Breast epithelium (tissue), 4 donors: ENCODE measurements around the gene PEX5L. TPM values are rescaled to one million over a fixed set of nuclear protein-coding genes. Genes with fewer than 3 reads are reported as not detected.
A peak's percentile ranks its signal among the peaks of the same experiment; 100 is the strongest.

ENCODE experiments used
- DNase-seq, 2 donors: peaks; one replicate each; pipeline ENCODE4 v3.0.0-alpha.2; 2019; ENCODE audit warnings: low spot score in 2 of 2
- H3K27ac ChIP-seq, 2 donors: fragments of 200-600 bp; sonication (generic) in 1 of 2; one replicate each; pipeline ENCODE4 v1.5.1; 2016 to 2019; ENCODE audit warnings: mild to moderate bottlenecking in 1 of 2
- H3K27me3 ChIP-seq, 2 donors: fragments of 200-600 bp; sonication (generic) in 1 of 2; one replicate each; pipeline versions ENCODE4 v1.5.1 to v1.6.0; 2017 to 2019; ENCODE audit warnings: control low read depth in 1 of 2, mild to moderate bottlenecking in 1 of 2
- H3K36me3 ChIP-seq: fragments of 200-600 bp; one replicate; pipeline ENCODE4 v1.5.1; 2019
- H3K4me1 ChIP-seq, 2 donors: fragments of 200-600 bp; sonication (generic); one replicate each; pipeline ENCODE4 v1.5.1; 2016 to 2019; ENCODE audit warnings: control low read depth in 1 of 2
- H3K4me3 ChIP-seq, 3 donors: fragments of 200-600 bp; sonication (generic); 1 replicate in 2 of 3; 2 replicates in 1 of 3; pipeline ENCODE4 v1.5.1; 2016 to 2019; ENCODE audit warnings: mild to moderate bottlenecking in 3 of 3, moderate library complexity in 2 of 3
- H3K9me3 ChIP-seq, 2 donors: fragments of 200-600 bp; sonication (generic) in 1 of 2; one replicate each; pipeline ENCODE4 v1.5.1; 2016 to 2019; ENCODE audit warnings: control low read depth in 1 of 2
- POLR2A ChIP-seq: fragments of 450-650 bp; IDR thresholded peaks from one replicate; pipeline ENCODE4 v1.6.1; 2016; ENCODE audit warnings: antibody characterized with exemption, mild to moderate bottlenecking, moderate library complexity
- POLR2AphosphoS5 ChIP-seq, 3 donors: sonication (generic); formaldehyde crosslinking; IDR thresholded peaks; one replicate each; pipeline ENCODE4 v1.6.1; 2017; ENCODE audit warnings: antibody characterized with exemption in 3 of 3
- intact Hi-C: fragments of 100-400 bp; cut with DNase I; formaldehyde crosslinking; loops from one replicate; pipeline ENCODE4 v1.15.1; 2023; ENCODE audit warnings: low total_unique reads
- total RNA-seq, 3 donors: library from RNA; depleted of rRNA; stranded (reverse); fragments of >200 nt; gene quantifications; one replicate each; pipeline ENCODE4 v1.1.0, GENCODE V29; 2016
- TF ChIP-seq, protein P1 (sequence below), 3 donors: fragments of 450-650 bp; IDR thresholded peaks; one replicate each; pipeline ENCODE4 v1.5.1; 2016 to 2017; ENCODE audit warnings: antibody characterized with exemption in 3 of 3, mild to moderate bottlenecking in 3 of 3, moderate library complexity in 3 of 3

PEX5L gene
- total RNA-seq, 3 donors from 2014 or later = 0.48 to 3.3 (median 1.6) TPM

DNA sequence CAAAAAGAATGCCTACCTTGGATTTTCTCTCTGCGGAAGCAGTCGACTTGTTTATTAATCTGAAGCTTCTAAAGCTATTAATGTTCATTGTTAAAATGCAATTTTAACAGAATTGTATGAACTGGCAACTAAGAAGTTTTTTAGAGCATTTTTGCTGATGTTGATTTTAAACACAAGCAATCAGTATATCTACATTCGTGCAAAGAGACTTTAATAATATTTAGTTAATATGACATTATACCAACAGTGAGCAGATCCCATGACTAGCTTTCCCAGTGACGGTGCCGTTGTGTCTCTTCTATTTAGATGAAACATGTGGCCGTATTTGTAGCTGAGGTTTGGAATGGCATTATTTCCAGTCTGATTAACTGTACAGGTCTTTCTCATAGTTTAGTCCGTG lies 88.0 kb downstream of the PEX5L start:
- H3K27me3 ChIP-seq = no peaks in the 10 kb centered on the region
- DNase-seq = no peak
- TF ChIP-seq POLR2AphosphoS5 (IDR thresholded peaks at IDR 0.05) = no peak
- TF ChIP-seq, protein P1, sequence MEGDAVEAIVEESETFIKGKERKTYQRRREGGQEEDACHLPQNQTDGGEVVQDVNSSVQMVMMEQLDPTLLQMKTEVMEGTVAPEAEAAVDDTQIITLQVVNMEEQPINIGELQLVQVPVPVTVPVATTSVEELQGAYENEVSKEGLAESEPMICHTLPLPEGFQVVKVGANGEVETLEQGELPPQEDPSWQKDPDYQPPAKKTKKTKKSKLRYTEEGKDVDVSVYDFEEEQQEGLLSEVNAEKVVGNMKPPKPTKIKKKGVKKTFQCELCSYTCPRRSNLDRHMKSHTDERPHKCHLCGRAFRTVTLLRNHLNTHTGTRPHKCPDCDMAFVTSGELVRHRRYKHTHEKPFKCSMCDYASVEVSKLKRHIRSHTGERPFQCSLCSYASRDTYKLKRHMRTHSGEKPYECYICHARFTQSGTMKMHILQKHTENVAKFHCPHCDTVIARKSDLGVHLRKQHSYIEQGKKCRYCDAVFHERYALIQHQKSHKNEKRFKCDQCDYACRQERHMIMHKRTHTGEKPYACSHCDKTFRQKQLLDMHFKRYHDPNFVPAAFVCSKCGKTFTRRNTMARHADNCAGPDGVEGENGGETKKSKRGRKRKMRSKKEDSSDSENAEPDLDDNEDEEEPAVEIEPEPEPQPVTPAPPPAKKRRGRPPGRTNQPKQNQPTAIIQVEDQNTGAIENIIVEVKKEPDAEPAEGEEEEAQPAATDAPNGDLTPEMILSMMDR (IDR thresholded peaks at IDR 0.05) = no peak
- TF ChIP-seq POLR2A = no peak
- H3K9me3 ChIP-seq = no peaks in the 10 kb centered on the region
- no peak overlapping the region for H3K4me3 ChIP-seq
- no peaks in the 10 kb centered on the region for H3K36me3 ChIP-seq
- no peaks in the 10 kb centered on the region for H3K4me1 ChIP-seq
- intact Hi-C loops = no loop called here
- no peak overlapping the region for H3K27ac ChIP-seq

DNA sequence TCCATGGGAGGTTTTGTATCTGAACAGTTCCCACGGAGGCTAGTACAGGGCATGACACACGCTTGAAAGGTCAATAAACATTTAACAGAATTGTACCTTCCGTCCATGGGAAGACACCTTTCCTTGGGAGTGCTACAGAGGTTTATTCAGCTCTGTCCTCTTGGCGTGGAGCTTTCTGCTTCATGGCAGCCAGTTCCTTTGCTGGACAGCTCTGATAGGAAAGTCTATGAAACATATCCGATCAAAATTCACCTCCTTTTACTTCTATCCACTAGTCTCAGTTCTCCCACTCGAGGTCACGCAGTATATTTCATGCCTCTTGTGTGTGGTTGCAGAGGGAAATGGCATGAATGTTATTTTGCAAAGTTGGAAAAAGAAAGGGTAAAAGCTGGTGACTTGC lies 91.2 kb downstream of the PEX5L start:
- Histone ChIP-seq H3K9me3 (no peaks in the 10 kb centered on the region), H3K27me3 (no peaks in the 10 kb centered on the region), H3K36me3 (no peaks in the 10 kb centered on the region), H3K4me3 (no peak overlapping the region), H3K27ac (no peak overlapping the region), H3K4me1 (no peaks in the 10 kb centered on the region)
- intact Hi-C loops = no loop called here
- no peak for TF ChIP-seq POLR2A
- TF ChIP-seq POLR2AphosphoS5 (IDR thresholded peaks at IDR 0.05) = no peak
- TF ChIP-seq, protein P1 (IDR thresholded peaks at IDR 0.05) = no peak
- DNase-seq = no peak

DNA sequence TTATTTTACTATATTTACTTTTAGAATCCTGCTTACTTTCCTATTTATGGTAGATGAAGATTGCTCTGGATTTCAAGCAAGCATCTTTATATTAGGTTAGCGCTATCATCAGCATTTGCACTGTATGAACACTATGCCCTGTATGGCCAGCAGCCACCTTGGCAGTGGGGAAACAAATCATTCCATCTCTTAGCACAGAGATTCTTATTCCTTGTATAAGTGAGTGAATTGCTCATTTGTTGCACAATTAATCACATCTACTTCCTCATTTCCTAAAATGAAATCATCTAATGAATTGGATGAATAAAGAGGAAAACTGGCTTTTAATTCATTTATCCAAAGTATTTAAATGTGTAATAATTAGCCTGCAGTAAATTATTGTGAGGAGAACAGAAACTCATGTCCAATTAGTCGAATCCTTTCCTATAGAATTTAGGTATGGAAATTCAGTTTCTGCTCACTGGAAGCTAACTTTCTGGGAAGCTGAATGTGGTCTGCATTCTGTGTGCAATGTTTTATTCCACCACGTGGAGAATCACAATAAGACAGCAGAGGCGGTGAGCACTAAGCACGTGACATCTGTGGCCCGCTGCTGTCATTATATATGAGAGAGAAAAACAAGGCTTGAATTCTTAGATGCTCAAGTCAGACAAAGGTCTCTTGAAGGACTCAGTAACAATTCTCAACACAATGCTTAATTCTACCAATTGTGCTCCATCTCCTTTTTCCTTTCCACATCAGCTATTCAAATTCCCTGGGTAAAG lies 93.4 kb downstream of the PEX5L start:
- H3K27ac ChIP-seq = no peak overlapping the region
- TF ChIP-seq, protein P1 (IDR thresholded peaks at IDR 0.05) = no peak
- no peak for TF ChIP-seq POLR2A
- TF ChIP-seq POLR2AphosphoS5 (IDR thresholded peaks at IDR 0.05) = no peak
- DNase-seq = no peak
- H3K4me1 ChIP-seq = no peaks in the 10 kb centered on the region
- intact Hi-C loops = no loop called here
- H3K4me3 ChIP-seq = no peak overlapping the region
- no peaks in the 10 kb centered on the region for H3K36me3 ChIP-seq
- H3K9me3 ChIP-seq = no peaks in the 10 kb centered on the region
- no peaks in the 10 kb centered on the region for H3K27me3 ChIP-seq

DNA sequence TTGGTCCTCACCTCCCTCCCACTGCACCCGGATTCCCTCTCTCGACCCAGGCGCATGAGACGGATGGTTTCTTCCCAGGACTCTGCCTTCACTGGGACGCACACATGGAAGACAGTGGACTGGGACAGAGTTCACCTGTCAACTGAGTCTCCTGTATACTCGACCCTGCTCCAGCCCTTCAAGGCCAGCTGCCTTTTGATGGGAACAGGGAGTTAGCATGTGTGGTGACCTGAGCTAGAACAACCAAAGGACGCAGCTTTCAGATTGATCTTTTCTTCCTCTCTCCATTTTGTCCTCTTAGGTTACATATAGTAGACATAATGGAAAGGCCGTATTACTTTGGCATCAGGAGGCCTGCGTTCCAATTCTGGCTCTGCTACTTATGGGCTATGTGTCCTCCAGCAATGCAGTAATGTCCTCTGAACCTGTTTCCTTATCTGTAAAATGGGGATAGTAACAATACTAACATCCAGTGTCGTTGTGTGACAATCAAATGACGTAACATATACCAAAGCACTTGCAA lies 94.1 kb downstream of the PEX5L start:
- no peaks in the 10 kb centered on the region for H3K4me1 ChIP-seq
- H3K9me3 ChIP-seq = no peaks in the 10 kb centered on the region
- TF ChIP-seq POLR2AphosphoS5 (IDR thresholded peaks at IDR 0.05) = no peak
- TF ChIP-seq, protein P1 (IDR thresholded peaks at IDR 0.05) = no peak
- TF ChIP-seq POLR2A = no peak
- intact Hi-C loops = no loop called here
- H3K36me3 ChIP-seq = no peaks in the 10 kb centered on the region
- H3K27me3 ChIP-seq = no peaks in the 10 kb centered on the region
- H3K4me3 ChIP-seq = peak overlapping the region; percentile 22 to 53 (median 23)
- H3K27ac ChIP-seq = no peak overlapping the region
- DNase-seq = no peak

DNA sequence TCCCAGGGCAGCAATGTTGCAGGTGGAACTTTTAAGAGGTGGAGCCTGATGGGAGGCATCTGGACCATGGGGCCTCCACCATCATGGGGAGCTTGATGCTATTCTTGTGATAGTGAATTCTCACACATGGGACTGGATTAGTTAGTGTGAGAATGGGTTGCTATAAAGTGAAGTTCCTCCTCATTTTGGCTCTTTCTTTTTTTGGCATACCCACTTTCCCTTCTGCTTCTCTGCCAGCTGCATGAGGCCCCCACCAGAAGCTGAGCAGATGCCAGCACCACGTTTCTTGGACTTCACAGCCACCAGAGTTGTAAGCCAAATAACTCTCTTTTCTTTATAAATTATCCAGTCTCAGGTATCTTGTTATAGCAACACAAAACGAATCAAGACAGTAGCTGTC lies 101.0 kb downstream of the PEX5L start:
- no peak for DNase-seq
- TF ChIP-seq, protein P1 (IDR thresholded peaks at IDR 0.05) = no peak
- no peak for TF ChIP-seq POLR2AphosphoS5 (IDR thresholded peaks at IDR 0.05)
- Histone ChIP-seq H3K36me3 (no peaks in the 10 kb centered on the region), H3K4me3 (no peak overlapping the region), H3K4me1 (no peaks in the 10 kb centered on the region), H3K9me3 (no peaks in the 10 kb centered on the region), H3K27me3 (no peaks in the 10 kb centered on the region), H3K27ac (no peak overlapping the region)
- intact Hi-C loops = no loop called here
